ENCODE measurements around the gene CDK5RAP2. TPM values are rescaled to one million over a fixed set of nuclear protein-coding genes. Genes with fewer than 3 reads are reported as not detected.

The CDK5RAP2 gene
- total RNA-seq, 1 donor from 2014 or later = 54.7 TPM

DNA sequence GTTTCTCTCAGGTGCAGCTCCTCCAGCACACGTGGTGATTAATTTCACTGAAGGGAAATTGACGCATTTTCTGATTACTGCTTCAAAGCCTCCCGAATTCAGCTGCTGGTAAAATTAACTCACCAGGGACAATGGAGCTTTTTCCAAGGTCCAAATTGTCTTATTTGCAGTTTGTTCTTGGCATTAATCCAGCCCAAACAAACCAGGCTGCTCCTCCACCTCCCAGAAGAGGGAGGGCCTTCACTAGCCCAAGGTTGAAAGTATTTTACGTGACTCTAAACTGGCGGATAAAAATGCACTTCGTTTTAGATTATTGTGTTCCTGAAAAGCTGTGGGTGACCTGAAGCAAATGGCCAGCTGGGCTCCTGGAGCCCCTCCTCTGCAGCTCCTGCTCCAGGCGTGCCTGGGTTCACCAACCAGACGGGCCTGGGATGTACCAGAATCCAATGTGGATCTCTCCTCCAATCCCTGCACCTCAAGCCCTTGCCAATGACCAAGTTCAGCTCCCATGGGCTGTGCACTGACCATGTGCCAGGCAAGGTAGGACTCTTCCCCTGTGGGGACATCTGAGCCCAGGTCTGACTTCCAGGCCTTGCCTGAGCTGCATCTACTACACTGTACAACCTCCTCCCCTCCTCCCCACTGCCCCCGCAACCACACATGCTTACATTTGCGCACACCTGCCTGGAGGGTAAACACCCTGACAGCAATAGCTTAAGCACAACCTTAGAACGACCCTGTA is 193.4 kb downstream of the CDK5RAP2 start:
- H3K27ac ChIP-seq = no peak overlapping the region
- peaks cover 38% of the 10 kb centered on the region for H3K36me3 ChIP-seq
- H3K4me3 ChIP-seq = no peak overlapping the region
- DNase-seq = no peak
- intact Hi-C loops (cut with DNase I) = no loop called here
- peak; percentile 2 to 34 for ATAC-seq
- TF ChIP-seq CTCF (IDR thresholded peaks at IDR 0.05) = no peak
- no peaks in the 10 kb centered on the region for H3K9me3 ChIP-seq
- no peaks in the 10 kb centered on the region for H3K27me3 ChIP-seq (ENCODE audit: low read depth)
- peaks cover 8% of the 10 kb centered on the region for H3K4me1 ChIP-seq

- DNase-seq = no peak
- no peak for ATAC-seq
- Histone ChIP-seq H3K4me3 (no peak overlapping the region), H3K4me1 (peaks cover 8% of the 10 kb centered on the region), H3K27ac (no peak overlapping the region), H3K27me3 (ENCODE audit: low read depth) (no peaks in the 10 kb centered on the region), H3K36me3 (peaks cover 30% of the 10 kb centered on the region), H3K9me3 (no peaks in the 10 kb centered on the region)
- intact Hi-C loops (cut with DNase I) = no loop called here
- TF ChIP-seq CTCF (IDR thresholded peaks at IDR 0.05) = no peak
Observed at GRCh38 chr9:120385606-120386389, 194.2 kb downstream of the CDK5RAP2 start.

- Histone ChIP-seq H3K9me3 (peaks cover under 1% of the 10 kb centered on the region), H3K4me1 (peaks cover 8% of the 10 kb centered on the region), H3K36me3 (peaks cover 21% of the 10 kb centered on the region), H3K27ac (no peak overlapping the region), H3K27me3 (ENCODE audit: low read depth) (no peaks in the 10 kb centered on the region), H3K4me3 (no peak overlapping the region)
- no peak for DNase-seq
- ATAC-seq = no peak
- no peak for TF ChIP-seq CTCF (IDR thresholded peaks at IDR 0.05)
- intact Hi-C loops (cut with DNase I) = no loop called here
Observed at GRCh38 chr9:120384925-120385272, 195.1 kb downstream of the CDK5RAP2 start.

DNA sequence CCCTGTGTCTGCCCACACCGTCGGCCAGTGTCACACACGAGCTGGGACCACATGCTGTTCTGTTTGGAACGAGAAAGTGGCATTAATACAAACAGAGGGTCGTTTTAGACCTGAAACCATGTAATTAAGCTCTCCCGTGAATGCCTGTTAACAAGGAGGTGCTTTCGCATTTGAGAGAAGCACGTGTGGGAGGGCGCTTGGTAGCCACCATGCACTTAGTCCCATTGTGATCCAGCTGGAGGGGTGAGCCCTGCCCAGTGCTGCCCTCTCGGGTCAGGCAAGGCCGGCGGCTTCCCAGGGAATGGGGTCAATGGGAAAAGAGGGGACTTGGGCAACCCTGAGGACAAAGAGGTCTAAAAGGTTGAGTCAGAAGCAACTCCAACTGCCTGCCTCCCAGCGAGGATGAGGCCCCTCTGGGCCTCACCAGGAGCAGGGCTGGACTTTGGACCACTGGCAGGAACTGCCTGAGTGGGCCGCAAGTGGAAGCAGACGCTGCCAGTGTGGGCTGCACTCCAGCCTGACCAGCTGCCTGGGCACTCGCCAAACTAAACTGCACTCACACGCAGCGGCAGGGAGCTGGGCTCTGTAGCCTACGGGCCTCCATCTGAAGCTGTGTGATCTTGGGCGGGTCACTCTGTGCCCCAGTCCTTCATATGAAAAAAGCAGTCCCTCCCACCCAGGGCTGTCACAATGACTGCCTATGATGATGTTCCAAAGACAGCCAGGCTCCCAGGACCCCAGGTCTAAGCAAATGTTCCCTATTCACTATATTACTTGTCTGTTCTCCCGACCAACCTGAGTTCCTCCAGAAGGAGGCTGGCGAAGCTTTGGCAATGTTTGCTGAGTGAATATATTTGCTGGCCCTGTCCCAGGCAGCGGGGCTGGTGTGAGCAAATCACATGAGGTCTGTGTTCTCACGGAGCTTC is 195.7 kb downstream of the CDK5RAP2 start:
- H3K27ac ChIP-seq = no peak overlapping the region
- intact Hi-C loops (cut with DNase I) = no loop called here
- peak in 1 of 2 donors; percentile 13 for ATAC-seq

More for the DNA sequence above, 195.7 kb downstream of the CDK5RAP2 start:
- peaks cover 15% of the 10 kb centered on the region for H3K36me3 ChIP-seq
- peaks cover 8% of the 10 kb centered on the region for H3K4me1 ChIP-seq
- H3K4me3 ChIP-seq = no peak overlapping the region
- TF ChIP-seq CTCF (IDR thresholded peaks at IDR 0.05) = no peak
- H3K27me3 ChIP-seq (ENCODE audit: low read depth) = no peaks in the 10 kb centered on the region
- DNase-seq = no peak
- peaks cover 6% of the 10 kb centered on the region for H3K9me3 ChIP-seq
